Measurements from ENCODE around the gene USP47.

The USP47 gene

GRCh38 chr11:11993839-11994238 is 152.1 kb downstream of the USP47 start:
- no peak overlapping the region for H3K4me3 ChIP-seq (ENCODE audit: low read depth, low read length)
- TF ChIP-seq CTCF (IDR thresholded peaks at IDR 0.05; ENCODE audit: low read depth, low read length) = no peak
- H3K27me3 ChIP-seq (ENCODE audit: insufficient read depth, low read depth, severe bottlenecking) = no peaks in the 10 kb centered on the region
- H3K27ac ChIP-seq = no peak overlapping the region
- DNase-seq = no peak
- no peaks in the 10 kb centered on the region for H3K9me3 ChIP-seq (ENCODE audit: severe bottlenecking)
- H3K36me3 ChIP-seq = no peaks in the 10 kb centered on the region

GRCh38 chr11:11995601-11996000 is 153.8 kb downstream of the USP47 start:
- Histone ChIP-seq H3K27ac (no peak overlapping the region), H3K9me3 (ENCODE audit: severe bottlenecking) (no peaks in the 10 kb centered on the region), H3K4me3 (ENCODE audit: low read depth, low read length) (no peak overlapping the region), H3K27me3 (ENCODE audit: insufficient read depth, low read depth, severe bottlenecking) (no peaks in the 10 kb centered on the region), H3K36me3 (no peaks in the 10 kb centered on the region)
- TF ChIP-seq CTCF (IDR thresholded peaks at IDR 0.05; ENCODE audit: low read depth, low read length) = no peak
- no peak for DNase-seq

- H3K27ac ChIP-seq = no peak overlapping the region
- no peak for TF ChIP-seq CTCF (IDR thresholded peaks at IDR 0.05; ENCODE audit: low read depth, low read length)
- H3K9me3 ChIP-seq (ENCODE audit: severe bottlenecking) = no peaks in the 10 kb centered on the region
- no peak for DNase-seq
- no peak overlapping the region for H3K4me3 ChIP-seq (ENCODE audit: low read depth, low read length)
- no peaks in the 10 kb centered on the region for H3K27me3 ChIP-seq (ENCODE audit: insufficient read depth, low read depth, severe bottlenecking)
- H3K36me3 ChIP-seq = no peaks in the 10 kb centered on the region
These were observed 154.7 kb downstream of the USP47 start for GRCh38 chr11:11996321-11997048.

- no peak for TF ChIP-seq CTCF (IDR thresholded peaks at IDR 0.05; ENCODE audit: low read depth, low read length)
- H3K36me3 ChIP-seq = no peaks in the 10 kb centered on the region
These were observed 155.2 kb downstream of the USP47 start for GRCh38 chr11:11997049-11997322.

GRCh38 chr11:11998091-11998781 is 156.5 kb downstream of the USP47 start:
- DNase-seq = no peak
- H3K4me3 ChIP-seq (ENCODE audit: low read depth, low read length) = no peak overlapping the region
- no peaks in the 10 kb centered on the region for H3K36me3 ChIP-seq
- TF ChIP-seq CTCF (IDR thresholded peaks at IDR 0.05; ENCODE audit: low read depth, low read length) = no peak
- no peaks in the 10 kb centered on the region for H3K27me3 ChIP-seq (ENCODE audit: insufficient read depth, low read depth, severe bottlenecking)
- no peak overlapping the region for H3K27ac ChIP-seq
- no peaks in the 10 kb centered on the region for H3K9me3 ChIP-seq (ENCODE audit: severe bottlenecking)

More at GRCh38 chr11:11997049-11997322, 155.2 kb downstream of the USP47 start:
- no peak for DNase-seq
- no peaks in the 10 kb centered on the region for H3K27me3 ChIP-seq (ENCODE audit: insufficient read depth, low read depth, severe bottlenecking)
- no peak overlapping the region for H3K4me3 ChIP-seq (ENCODE audit: low read depth, low read length)
- no peaks in the 10 kb centered on the region for H3K9me3 ChIP-seq (ENCODE audit: severe bottlenecking)
- H3K27ac ChIP-seq = no peak overlapping the region

Data from WERI-Rb-1 (cell line).